ENCODE data around the gene C2orf69. TPM values are rescaled to one million over a fixed set of nuclear protein-coding genes. Genes with fewer than 3 reads are reported as not detected.

The C2orf69 gene
- total RNA-seq, 2 experiments from 2014 or later: 14.0 to 17.5 TPM

- H2AFZ ChIP-seq (ENCODE audit: low read length): no peak overlapping the region
- no peaks in the 10 kb centered on the region; the same call in 1 of the 2 replicates for H4K20me1 ChIP-seq (ENCODE audit: insufficient read depth, low read length)
- no peaks in the 10 kb centered on the region for H3K9me2 ChIP-seq (ENCODE audit: insufficient read depth, low read length)
- no peak overlapping the region for H3K27ac ChIP-seq (ENCODE audit: low read depth, low read length, poor library complexity, severe bottlenecking)
- TF ChIP-seq EZH2phosphoT487 (IDR thresholded peaks at IDR 0.05; ENCODE audit: borderline replicate concordance, low read depth, low read length) (no peak), CTCF (conservative IDR thresholded peaks at IDR 0.05; ENCODE audit: low read length) (no peak)
- no peak for DNase-seq (ENCODE audit: low spot score)
- intact Hi-C loops (cut with micrococcal nuclease; ENCODE audit: unreplicated experiment): no loop called here
- no peak overlapping the region for H3K4me3 ChIP-seq (ENCODE audit: low read depth, low read length, poor library complexity, severe bottlenecking)
- H3K4me1 ChIP-seq (ENCODE audit: insufficient read depth, low read length, poor library complexity, severe bottlenecking): peaks cover 11% of the 10 kb centered on the region
- peaks cover 95% of the 10 kb centered on the region for H3K36me3 ChIP-seq (ENCODE audit: insufficient read depth, low read length)
- ChIA-PET POLR2A (interaction anchor here (0.7 to 1.6 kb wide), 3 partner anchors 9 to 596 kb away, joined by 3 to 4 read pairs (median 4); no protein-coding TSS in a partner anchor), CTCF (ENCODE audit: unreplicated experiment) (no interaction called here)
- peaks cover 96% of the 10 kb centered on the region for H3K79me2 ChIP-seq (ENCODE audit: insufficient read depth, low read depth, low read length)
- H3K4me2 ChIP-seq (ENCODE audit: low read length): no peak overlapping the region
- BruUV-seq (replicated peaks): no TSS peak
- H3K9me3 ChIP-seq (ENCODE audit: low read length): peaks cover 15% of the 10 kb centered on the region; the same call in 1 of the 2 replicates
These were observed 12.8 kb downstream of the C2orf69 start for GRCh38 chr2:199923924-199924323.

- no peak for DNase-seq (ENCODE audit: low spot score)
- no peak overlapping the region for H2AFZ ChIP-seq (ENCODE audit: low read length)
- H4K20me1 ChIP-seq (ENCODE audit: insufficient read depth, low read length): no peaks in the 10 kb centered on the region; the same call in 1 of the 2 replicates
- no TSS peak for BruUV-seq (replicated peaks)
- POLR2A ChIA-PET: interaction anchor here (0.7 to 1.6 kb wide), 3 partner anchors 12 to 23 kb away, joined by 3 to 8 read pairs (median 7); no protein-coding TSS in a partner anchor
- no peak overlapping the region for H3K4me2 ChIP-seq (ENCODE audit: low read length)
- no peak overlapping the region for H3K27ac ChIP-seq (ENCODE audit: low read depth, low read length, poor library complexity, severe bottlenecking)
- H3K4me3 ChIP-seq (ENCODE audit: low read depth, low read length, poor library complexity, severe bottlenecking): no peak overlapping the region
- H3K9me2 ChIP-seq (ENCODE audit: insufficient read depth, low read length): no peaks in the 10 kb centered on the region
- no peaks in the 10 kb centered on the region for H3K9me3 ChIP-seq (ENCODE audit: low read length)
- intact Hi-C loops (cut with micrococcal nuclease; ENCODE audit: unreplicated experiment): no loop called here
- peaks cover 11% of the 10 kb centered on the region for H3K4me1 ChIP-seq (ENCODE audit: insufficient read depth, low read length, poor library complexity, severe bottlenecking)
- CTCF ChIA-PET (ENCODE audit: unreplicated experiment): no interaction called here
- peaks cover 71% of the 10 kb centered on the region for H3K79me2 ChIP-seq (ENCODE audit: insufficient read depth, low read depth, low read length)
- peaks cover 98% of the 10 kb centered on the region for H3K36me3 ChIP-seq (ENCODE audit: insufficient read depth, low read length)
- TF ChIP-seq CTCF (conservative IDR thresholded peaks at IDR 0.05; ENCODE audit: low read length): no peak
- no peak for TF ChIP-seq EZH2phosphoT487 (IDR thresholded peaks at IDR 0.05; ENCODE audit: borderline replicate concordance, low read depth, low read length)
These were observed 15.7 kb downstream of the C2orf69 start for GRCh38 chr2:199926806-199927205.

- H3K36me3 ChIP-seq (ENCODE audit: insufficient read depth, low read length): peaks cover 96% of the 10 kb centered on the region
- CTCF ChIA-PET (ENCODE audit: unreplicated experiment): no interaction called here
- no peak overlapping the region for H2AFZ ChIP-seq (ENCODE audit: low read length)
- H3K79me2 ChIP-seq (ENCODE audit: insufficient read depth, low read depth, low read length): peaks cover 56% of the 10 kb centered on the region
- intact Hi-C loops (cut with micrococcal nuclease; ENCODE audit: unreplicated experiment): no loop called here
- H3K27ac ChIP-seq (ENCODE audit: low read depth, low read length, poor library complexity, severe bottlenecking): no peak overlapping the region
- POLR2A ChIA-PET: interaction anchor here (1.0 kb wide), 2 partner anchors 14 to 84 kb away, joined by 4 read pairs; no protein-coding TSS in a partner anchor
- no peak overlapping the region for H3K4me2 ChIP-seq (ENCODE audit: low read length)
- DNase-seq (ENCODE audit: low spot score): no peak
- H3K4me1 ChIP-seq (ENCODE audit: insufficient read depth, low read length, poor library complexity, severe bottlenecking): peaks cover 4% of the 10 kb centered on the region
- H3K4me3 ChIP-seq (ENCODE audit: low read depth, low read length, poor library complexity, severe bottlenecking): no peak overlapping the region
- no peaks in the 10 kb centered on the region for H3K9me3 ChIP-seq (ENCODE audit: low read length)
- TF ChIP-seq CTCF (conservative IDR thresholded peaks at IDR 0.05; ENCODE audit: low read length) (no peak), EZH2phosphoT487 (IDR thresholded peaks at IDR 0.05; ENCODE audit: borderline replicate concordance, low read depth, low read length) (no peak)
- H4K20me1 ChIP-seq (ENCODE audit: insufficient read depth, low read length): no peaks in the 10 kb centered on the region; the same call in 1 of the 2 replicates
- H3K9me2 ChIP-seq (ENCODE audit: insufficient read depth, low read length): no peaks in the 10 kb centered on the region
- BruUV-seq (replicated peaks): no TSS peak
These were observed 17.1 kb downstream of the C2orf69 start for GRCh38 chr2:199928226-199928625.
